ENCODE results near the gene MESD. TPM values are rescaled to one million over a fixed set of nuclear protein-coding genes. Genes with fewer than 3 reads are reported as not detected.
A peak's percentile ranks its signal among the peaks of the same experiment; 100 is the strongest.

Gene MESD
- total RNA-seq, 3 donors from 2014 or later = 18.5 to 24.5 (median 21.3) TPM

GRCh38 chr15:81003097-81003350 lies 13.4 kb upstream of the MESD start:
- Histone ChIP-seq H3K4me1 (ENCODE audit: low read depth) (peaks cover 14% of the 10 kb centered on the region), H3K9me3 (no peaks in the 10 kb centered on the region), H3K36me3 (ENCODE audit: low read depth) (no peaks in the 10 kb centered on the region), H3K4me3 (no peak overlapping the region)
- ATAC-seq (no peak), DNase-seq (peak in 1 of 3 donors; percentile 35)
- intact Hi-C loops (cut with DNase I, micrococcal nuclease) = no loop called here
- TF ChIP-seq CTCF (IDR thresholded peaks at IDR 0.05) = no peak

- Histone ChIP-seq H3K4me1 (ENCODE audit: low read depth) (peaks cover 14% of the 10 kb centered on the region), H3K36me3 (ENCODE audit: low read depth) (no peaks in the 10 kb centered on the region), H3K9me3 (no peaks in the 10 kb centered on the region), H3K4me3 (peak overlapping the region; percentile 72)
- TF ChIP-seq CTCF (IDR thresholded peaks at IDR 0.05) = no peak
- intact Hi-C loops (cut with DNase I, micrococcal nuclease) = no loop called here
- no peak for ATAC-seq
- DNase-seq = peak; percentile 24 to 68 (median 55)
Observed at GRCh38 chr15:81002331-81003096, 12.9 kb upstream of the MESD start.

- no peaks in the 10 kb centered on the region for H3K36me3 ChIP-seq (ENCODE audit: low read depth)
- peaks cover 14% of the 10 kb centered on the region for H3K4me1 ChIP-seq (ENCODE audit: low read depth)
- intact Hi-C loops (cut with DNase I, micrococcal nuclease) = no loop called here
- ATAC-seq (no peak), DNase-seq (no peak)
- no peak for TF ChIP-seq CTCF (IDR thresholded peaks at IDR 0.05)
- H3K9me3 ChIP-seq = no peaks in the 10 kb centered on the region
- H3K4me3 ChIP-seq = peak overlapping the region; percentile 72
Observed at GRCh38 chr15:81002009-81002330, 12.4 kb upstream of the MESD start.

- TF ChIP-seq CTCF (IDR thresholded peaks at IDR 0.05) = no peak
- peaks cover 14% of the 10 kb centered on the region for H3K4me1 ChIP-seq (ENCODE audit: low read depth)
- H3K36me3 ChIP-seq (ENCODE audit: low read depth) = no peaks in the 10 kb centered on the region
- ATAC-seq (peak; percentile 64), DNase-seq (peak; percentile 67 to 82 (median 80))
- no peaks in the 10 kb centered on the region for H3K9me3 ChIP-seq
- peak overlapping the region; percentile 72 for H3K4me3 ChIP-seq
- intact Hi-C loops (cut with DNase I, micrococcal nuclease) = no loop called here
Observed at GRCh38 chr15:81001152-81002008, 11.8 kb upstream of the MESD start.

GRCh38 chr15:81000624-81001151 lies 11.1 kb upstream of the MESD start, which contains the start of gene TLNRD1:
Gene TLNRD1 (plus strand): TSS chr15:81000923. CDS start chr15:81002272, 1,349 bp downstream.
- ATAC-seq (peak; percentile 87), DNase-seq (peak; percentile 93 to 95 (median 95))
- TF ChIP-seq CTCF (IDR thresholded peaks at IDR 0.05) = no peak
- Histone ChIP-seq H3K4me1 (ENCODE audit: low read depth) (peaks cover 14% of the 10 kb centered on the region), H3K4me3 (peak within 1 kb of the TSS; percentile 72), H3K36me3 (ENCODE audit: low read depth) (no peaks in the 10 kb centered on the region), H3K9me3 (no peaks in the 10 kb centered on the region)
- intact Hi-C loops (cut with DNase I, micrococcal nuclease) = no loop called here

Data from mucosa of descending colon (tissue), 3 donors.